H1 (cell line): ENCODE measurements around the gene YPEL2. TPM values are rescaled to one million over a fixed set of nuclear protein-coding genes. Genes with fewer than 3 reads are reported as not detected.
A peak's percentile ranks its signal among the peaks of the same experiment; 100 is the strongest.

Experiments
- CTCF ChIA-PET: fragments of 300-600 bp; sonication (Branson Sonifier 250); formaldehyde crosslinking; loops from one replicate; lab custom pipeline; 2021; ENCODE audit not compliant: partially characterized antibody; lab: Charles Lee
- POLR2A ChIA-PET: fragments of 300-600 bp; sonication (Branson Sonifier 250); formaldehyde crosslinking; loops from one replicate; lab custom pipeline; 2021; ENCODE audit warnings: inconsistent platforms; ENCODE audit not compliant: partially characterized antibody; lab: Charles Lee
- DNase-seq, 2 experiments: peaks; one replicate each; pipeline versions ENCODE4 v3.0.0 to v3.0.0-alpha.2; 2010 to 2022; ENCODE audit warnings: low spot score in 2 of 2, low read depth in 1 of 2, mixed read lengths in 1 of 2
- FAIRE-seq: peaks from 2 replicates; lab custom pipeline; 2011; peaks lifted over from hg19 to GRCh38; lab: Jason Lieb, UNC
- H2AFZ ChIP-seq: 2 replicates; pipeline ENCODE4 v1.8.1; 2012; ENCODE audit warnings: low read length, inconsistent platforms
- H2AK5ac ChIP-seq: 2 replicates; pipeline ENCODE4 v1.6.1; 2013; ENCODE audit warnings: low read depth, low read length
- H2BK120ac ChIP-seq: replicated peaks from 2 replicates; pipeline ENCODE3; 2013; ENCODE audit warnings: low read depth, low read length, inconsistent platforms
- H2BK12ac ChIP-seq: 2 replicates; pipeline ENCODE4 v1.6.1; 2013; ENCODE audit warnings: low read depth, low read length
- H2BK15ac ChIP-seq: 2 replicates; pipeline ENCODE4 v1.6.1; 2013; ENCODE audit warnings: low read length
- H2BK20ac ChIP-seq: 2 replicates; pipeline ENCODE4 v1.6.1; 2013; ENCODE audit warnings: low read length
- H2BK5ac ChIP-seq: 2 replicates; pipeline ENCODE4 v1.6.1; 2013; ENCODE audit warnings: low read depth, low read length
- H3K14ac ChIP-seq: 2 replicates; pipeline ENCODE4 v1.6.1; 2013; ENCODE audit warnings: inconsistent platforms; ENCODE audit not compliant: insufficient read length
- H3K18ac ChIP-seq: 2 replicates; pipeline ENCODE4 v1.6.1; 2013; ENCODE audit warnings: low read length; ENCODE audit errors: extremely low read depth
- H3K23ac ChIP-seq: 2 replicates; pipeline ENCODE4 v1.6.1; 2013; ENCODE audit warnings: inconsistent platforms; ENCODE audit not compliant: insufficient read length
- H3K23me2 ChIP-seq: 2 replicates; pipeline ENCODE4 v1.6.1; 2013; ENCODE audit warnings: low read depth, low read length
- H3K27ac ChIP-seq: 2 replicates; pipeline ENCODE4 v1.6.1; 2011; ENCODE audit warnings: low read depth, low read length, inconsistent platforms
- H3K27me3 ChIP-seq, 4 experiments: replicated peaks in 1 of 4; 1 replicate in 1 of 4; 2 replicates in 3 of 4; pipeline versions ENCODE4 v1.6.1 to v1.8.1; 2011 to 2013; ENCODE audit warnings: low read length in 3 of 4, mild to moderate bottlenecking in 3 of 4, inconsistent platforms in 2 of 4, mixed read lengths in 2 of 4, moderate library complexity in 1 of 4; ENCODE audit not compliant: control insufficient read depth in 3 of 4, insufficient read depth in 3 of 4; ENCODE audit errors: extremely low read depth in 1 of 4
- H3K36me3 ChIP-seq, 4 experiments: 2 replicates each; pipeline versions ENCODE4 v1.6.1 to v1.8.1; 2011 to 2013; ENCODE audit warnings: mild to moderate bottlenecking in 4 of 4, low read length in 3 of 4, moderate library complexity in 2 of 4, control low read depth in 1 of 4, inconsistent platforms in 1 of 4; ENCODE audit not compliant: insufficient read depth in 4 of 4, control insufficient read depth in 2 of 4
- H3K4ac ChIP-seq: replicated peaks from 2 replicates; pipeline ENCODE3; 2013; ENCODE audit warnings: low read length, low read depth, mixed read lengths, inconsistent platforms; ENCODE audit not compliant: insufficient read length
- H3K4me1 ChIP-seq, 4 experiments: replicated peaks in 1 of 4; 1 replicate in 1 of 4; 2 replicates in 3 of 4; pipeline versions ENCODE4 v1.6.1 to v1.8.1; 2011 to 2013; ENCODE audit warnings: low read length in 3 of 4, inconsistent platforms in 2 of 4, mixed read lengths in 1 of 4; ENCODE audit not compliant: insufficient read depth in 4 of 4, control insufficient read depth in 3 of 4
- H3K4me2 ChIP-seq, 2 experiments: 2 replicates each; pipeline versions ENCODE4 v1.6.1 to v1.8.1; 2011 to 2013; ENCODE audit warnings: low read depth in 2 of 2, low read length in 2 of 2, control low read depth in 1 of 2, inconsistent platforms in 1 of 2, mild to moderate bottlenecking in 1 of 2; ENCODE audit not compliant: insufficient read depth in 1 of 2
- H3K4me3 ChIP-seq, 4 experiments: fragments of 200-600, 300-600 bp in 1 of 4; sonication (generic), shearing (Covaris generic), sonication (Bioruptor Twin) in 1 of 4; 2 replicates each; pipeline versions ENCODE4 v1.5.1 to v1.8.1; 2011 to 2016; ENCODE audit warnings: low read length in 4 of 4, low read depth in 3 of 4, control low read depth in 2 of 4, inconsistent platforms in 2 of 4, mild to moderate bottlenecking in 2 of 4, mixed read lengths in 1 of 4, moderate library complexity in 1 of 4; ENCODE audit not compliant: insufficient read depth in 2 of 4; ENCODE audit errors: extremely low read depth in 1 of 4
- H3K56ac ChIP-seq: replicated peaks from 2 replicates; pipeline ENCODE3; 2013; ENCODE audit warnings: low read depth, mild to moderate bottlenecking, mixed read lengths, low read length, inconsistent platforms; ENCODE audit not compliant: insufficient read length
- H3K79me1 ChIP-seq: 2 replicates; pipeline ENCODE4 v1.6.1; 2013; ENCODE audit warnings: low read depth, low read length, control low read depth
- H3K79me2 ChIP-seq, 2 experiments: 2 replicates each; pipeline versions ENCODE4 v1.6.1 to v1.8.1; 2012 to 2013; ENCODE audit warnings: low read length in 2 of 2, mild to moderate bottlenecking in 2 of 2, inconsistent platforms in 1 of 2; ENCODE audit not compliant: insufficient read depth in 2 of 2, control insufficient read depth in 1 of 2
- H3K9ac ChIP-seq, 4 experiments: replicated peaks in 1 of 4; 1 replicate in 1 of 4; 2 replicates in 3 of 4; pipeline versions ENCODE4 v1.6.1 to v1.8.1; 2011 to 2013; ENCODE audit warnings: low read depth in 3 of 4, low read length in 3 of 4, control low read depth in 2 of 4, mild to moderate bottlenecking in 2 of 4, moderate library complexity in 2 of 4, inconsistent platforms in 1 of 4; ENCODE audit errors: extremely low read depth in 1 of 4
- H3K9me3 ChIP-seq, 2 experiments: 2 replicates each; pipeline versions ENCODE4 v1.6.1 to v1.8.1; 2012 to 2013; ENCODE audit warnings: mild to moderate bottlenecking in 2 of 2, moderate library complexity in 2 of 2, control low read depth in 1 of 2, inconsistent platforms in 1 of 2, low read depth in 1 of 2, low read length in 1 of 2, mixed read lengths in 1 of 2; ENCODE audit not compliant: insufficient read depth in 2 of 2
- H4K20me1 ChIP-seq, 2 experiments: replicated peaks in 1 of 2; 2 replicates each; pipeline versions ENCODE3 to v1.8.1; 2011 to 2013; ENCODE audit warnings: inconsistent platforms in 2 of 2, low read length in 2 of 2, mild to moderate bottlenecking in 1 of 2; ENCODE audit not compliant: insufficient read depth in 2 of 2, control insufficient read depth in 1 of 2
- H4K5ac ChIP-seq: 2 replicates; pipeline ENCODE4 v1.6.1; 2013; ENCODE audit warnings: low read length, low read depth, mixed read lengths, inconsistent platforms; ENCODE audit not compliant: insufficient read length
- H4K8ac ChIP-seq: 2 replicates; pipeline ENCODE4 v1.8.0; 2013; ENCODE audit warnings: mild to moderate bottlenecking, moderate library complexity, low read length, inconsistent platforms; ENCODE audit not compliant: insufficient read depth; ENCODE audit errors: extremely low read depth
- H4K91ac ChIP-seq: replicated peaks from 2 replicates; pipeline ENCODE3; 2013; ENCODE audit warnings: low read length, mixed read lengths, inconsistent platforms; ENCODE audit not compliant: insufficient read length
- BCL11A ChIP-seq, 2 experiments: IDR thresholded peaks; one replicate each; pipeline ENCODE4 v1.6.1; 2011; ENCODE audit warnings: low read depth in 2 of 2, low read length in 2 of 2, mild to moderate bottlenecking in 2 of 2
- CREB1 ChIP-seq: IDR thresholded peaks from 2 replicates; pipeline ENCODE4 v1.6.1; 2012; ENCODE audit warnings: inconsistent platforms
- JUND ChIP-seq: IDR thresholded peaks from 2 replicates; pipeline ENCODE4 v1.6.1; 2011; ENCODE audit warnings: mild to moderate bottlenecking, improper control_type of control experiment, low read length
- NANOG ChIP-seq: IDR thresholded peaks from 2 replicates; pipeline ENCODE4 v1.6.1; 2011; ENCODE audit warnings: low read length, low read depth, mild to moderate bottlenecking, inconsistent platforms; ENCODE audit not compliant: insufficient read depth, poor library complexity, severe bottlenecking
- PHF8 ChIP-seq: fragments of 200-600 bp; sonication (generic); conservative IDR thresholded peaks from 2 replicates; pipeline ENCODE4 v1.7.1; 2012; ENCODE audit warnings: low read depth, mild to moderate bottlenecking, inconsistent platforms, low read length, moderate library complexity
- POLR2AphosphoS5 ChIP-seq: IDR thresholded peaks from 2 replicates; pipeline ENCODE4 v1.6.1; 2011; ENCODE audit warnings: low read depth, low read length
- SRF ChIP-seq: IDR thresholded peaks from 2 replicates; pipeline ENCODE4 v1.6.1; 2011; ENCODE audit warnings: mild to moderate bottlenecking, low read depth, low read length, moderate library complexity
- TCF12 ChIP-seq: IDR thresholded peaks from 2 replicates; pipeline ENCODE4 v1.6.1; 2011; ENCODE audit warnings: low read depth, mild to moderate bottlenecking, low read length
- WGBS, 2 experiments: shearing (Covaris generic) in 1 of 2; methylation state at CpG; one replicate each; pipeline versions ENCODE4 v1.1.6 to v1.1.7; 2013 to 2015; ENCODE audit warnings: low lambda C conversion rate in 2 of 2, mixed read lengths in 2 of 2, inconsistent platforms in 1 of 2, low coverage in 1 of 2, missing lambda C conversion rate in 1 of 2; ENCODE audit not compliant: insufficient replicate concordance in 2 of 2, insufficient coverage in 1 of 2, insufficient read length in 1 of 2; ENCODE audit errors: extremely low coverage in 1 of 2, missing lambda C conversion rate in 1 of 2; 5-methylcytosine and 5-hydroxymethylcytosine counted together
- polyA plus RNA-seq, 7 experiments: library from polyadenylated mRNA; depleted of rRNA in 3 of 7; stranded (reverse) in 5 of 7; unstranded in 2 of 7; fragments of >200 nt in 5 of 7; fragments of 200-250 nt in 2 of 7; gene quantifications; 1 replicate in 5 of 7; 2 replicates in 1 of 7; 4 replicates in 1 of 7; pipeline versions ENCODE4 v1.2.1 to v1.2.3, GENCODE V29; 2011 to 2013; ENCODE audit warnings: missing spikeins in 2 of 7, mixed read lengths in 2 of 7
- total RNA-seq: library from RNA; stranded (reverse); fragmentation: NEBNext Ultra II Directional; extraction: Animal tissue kit (Norgen Biotek cat#: 25700); gene quantifications from 2 replicates; pipeline ENCODE4 v1.2.1, GENCODE V29; 2021
- TF ChIP-seq, protein P1 (sequence below), 3 experiments: IDR thresholded peaks; 1 replicate in 2 of 3; 2 replicates in 1 of 3; pipeline versions ENCODE4 v1.5.1 to v1.6.1; 2011; ENCODE audit warnings: low read length in 3 of 3, mild to moderate bottlenecking in 3 of 3, inconsistent platforms in 2 of 3, low read depth in 1 of 3, moderate library complexity in 1 of 3; ENCODE audit not compliant: insufficient read depth in 1 of 3; ENCODE audit errors: control extremely low read depth in 1 of 3

YPEL2 gene
- total and polyA plus RNA-seq, 2 of the 8 experiments (the other 6 are each of a cell fraction or from before 2014, with no cell fraction given), result 1.6 to 3.5 TPM

DNA sequence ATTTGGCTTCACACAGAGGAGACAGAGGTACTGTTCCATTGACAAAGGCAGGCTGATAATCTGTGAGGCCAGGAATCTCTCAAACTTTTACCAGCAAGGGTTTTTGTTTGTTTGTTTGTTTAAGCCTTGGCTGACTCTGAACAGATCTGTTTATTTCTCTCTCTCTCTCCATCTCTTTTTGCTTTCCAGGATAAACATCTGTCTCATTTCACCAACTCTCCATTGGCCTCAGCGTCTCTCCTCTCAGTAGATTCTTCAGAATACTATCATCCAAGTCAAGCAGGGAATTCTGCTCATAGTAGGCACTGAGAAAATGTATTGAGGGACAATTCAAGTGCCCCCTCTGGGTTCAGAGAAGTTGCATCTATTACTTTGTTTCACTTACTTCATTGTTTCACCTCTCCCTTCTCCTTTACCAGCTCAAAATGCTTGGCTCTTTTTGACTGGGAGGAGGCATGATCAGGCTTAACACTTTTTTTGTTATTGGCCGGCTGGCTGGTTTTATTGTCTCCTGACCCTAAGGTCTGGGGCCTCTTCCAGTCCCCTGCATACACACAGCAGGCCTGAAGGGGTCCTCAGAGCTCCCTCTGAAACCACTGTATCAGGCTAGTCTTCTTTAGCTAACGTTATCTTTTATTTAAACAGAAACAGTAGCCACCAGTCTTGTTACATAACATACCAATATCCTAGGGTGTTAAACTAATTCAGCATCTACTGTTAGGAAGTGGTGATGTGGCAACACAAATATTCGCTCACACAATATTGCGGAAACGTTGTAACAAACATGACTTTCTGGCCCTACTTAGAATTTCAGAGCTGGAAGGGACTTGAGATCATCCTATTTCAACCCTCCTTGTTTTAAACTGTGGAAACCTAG lies 2.0 kb upstream of the YPEL2 start:
- CTCF ChIA-PET, result interaction anchor here (0.6 to 10.4 kb wide), 33 partner anchors 9 to 761 kb away, joined by 3 to 104 read pairs (median 5); no protein-coding TSS in a partner anchor
- Histone ChIP-seq H4K20me1 (peaks cover 3 to 4% of the 10 kb centered on the region in 2 experiments), H2BK120ac (no peak overlapping the region), H3K27me3 (peaks cover 1 to 21% (median 14%) of the 10 kb centered on the region in 4 experiments; a peak in 6 of 7 replicates), H3K9me3 (no peaks in the 10 kb centered on the region), H3K79me1 (no peaks in the 10 kb centered on the region), H2BK15ac (no peak overlapping the region), H2AFZ (peak overlapping the region; percentile 84), H3K23ac (no peak overlapping the region), H3K4me1 (peaks cover 10 to 19% (median 14%) of the 10 kb centered on the region in 4 experiments; a peak in 6 of 7 replicates), H3K9ac (no peak overlapping the region), H3K56ac (no peak overlapping the region), H3K27ac (no peak overlapping the region), H4K5ac (no peak overlapping the region), H3K14ac (no peak overlapping the region), H3K4me2 (peak overlapping the region in 1 of 2 experiments; percentile 63; a peak in 2 of 4 replicates), H2BK20ac (no peak overlapping the region; the same call in 1 of the 2 replicates), H2BK12ac (no peak overlapping the region), H3K4ac (no peak overlapping the region), H3K23me2 (peaks cover 9% of the 10 kb centered on the region), H2BK5ac (no peak overlapping the region), H4K8ac (no peak overlapping the region), H4K91ac (no peak overlapping the region), H3K36me3 (no peaks in the 10 kb centered on the region), H2AK5ac (no peak overlapping the region), H3K18ac (no peak overlapping the region), H3K4me3 (no peak overlapping the region), H3K79me2 (no peaks in the 10 kb centered on the region)
- FAIRE-seq (no peak), DNase-seq (peak; percentile 36 to 54)
- WGBS, 2 experiments, result 48% methylated on average over 6 of the region's 6 CpGs; no CpG with 5 or more reads in 1 of the 2 experiments
- POLR2A ChIA-PET, result interaction anchor here (1.4 to 2.2 kb wide), 2 partner anchors 10 to 76 kb away, joined by 3 to 7 read pairs; no protein-coding TSS in a partner anchor
- TF ChIP-seq TCF12 (no peak), POLR2AphosphoS5 (no peak), CREB1 (no peak), SRF (no peak), BCL11A (IDR thresholded peaks at IDR 0.05; ENCODE audit: low read depth in 2 of 2, low read length in 2 of 2) (no peak), JUND (peak; percentile 35; the same call in 1 of the 2 replicates), PHF8 (no peak), NANOG (no peak)
- TF ChIP-seq, protein P1, sequence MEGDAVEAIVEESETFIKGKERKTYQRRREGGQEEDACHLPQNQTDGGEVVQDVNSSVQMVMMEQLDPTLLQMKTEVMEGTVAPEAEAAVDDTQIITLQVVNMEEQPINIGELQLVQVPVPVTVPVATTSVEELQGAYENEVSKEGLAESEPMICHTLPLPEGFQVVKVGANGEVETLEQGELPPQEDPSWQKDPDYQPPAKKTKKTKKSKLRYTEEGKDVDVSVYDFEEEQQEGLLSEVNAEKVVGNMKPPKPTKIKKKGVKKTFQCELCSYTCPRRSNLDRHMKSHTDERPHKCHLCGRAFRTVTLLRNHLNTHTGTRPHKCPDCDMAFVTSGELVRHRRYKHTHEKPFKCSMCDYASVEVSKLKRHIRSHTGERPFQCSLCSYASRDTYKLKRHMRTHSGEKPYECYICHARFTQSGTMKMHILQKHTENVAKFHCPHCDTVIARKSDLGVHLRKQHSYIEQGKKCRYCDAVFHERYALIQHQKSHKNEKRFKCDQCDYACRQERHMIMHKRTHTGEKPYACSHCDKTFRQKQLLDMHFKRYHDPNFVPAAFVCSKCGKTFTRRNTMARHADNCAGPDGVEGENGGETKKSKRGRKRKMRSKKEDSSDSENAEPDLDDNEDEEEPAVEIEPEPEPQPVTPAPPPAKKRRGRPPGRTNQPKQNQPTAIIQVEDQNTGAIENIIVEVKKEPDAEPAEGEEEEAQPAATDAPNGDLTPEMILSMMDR (IDR thresholded peaks at IDR 0.05; ENCODE audit: control extremely low read depth in 1 of 3, insufficient read depth in 1 of 3, low read depth in 1 of 3, low read length in 3 of 3), result peak; percentile 62 to 78 (median 78)
